GM12872 (cell line): ENCODE results near the gene ARFGEF3.

Experiments used
- TF ChIP-seq, protein P1 (sequence below): IDR thresholded peaks from 3 replicates; pipeline ENCODE4 v1.5.1; 2011; ENCODE audit warnings: low read depth, mild to moderate bottlenecking, low read length, moderate library complexity; ENCODE audit not compliant: insufficient read depth

ARFGEF3 gene

GRCh38 chr6:138347864-138348263 lies 186.1 kb downstream of the ARFGEF3 start:
- TF ChIP-seq, protein P1, sequence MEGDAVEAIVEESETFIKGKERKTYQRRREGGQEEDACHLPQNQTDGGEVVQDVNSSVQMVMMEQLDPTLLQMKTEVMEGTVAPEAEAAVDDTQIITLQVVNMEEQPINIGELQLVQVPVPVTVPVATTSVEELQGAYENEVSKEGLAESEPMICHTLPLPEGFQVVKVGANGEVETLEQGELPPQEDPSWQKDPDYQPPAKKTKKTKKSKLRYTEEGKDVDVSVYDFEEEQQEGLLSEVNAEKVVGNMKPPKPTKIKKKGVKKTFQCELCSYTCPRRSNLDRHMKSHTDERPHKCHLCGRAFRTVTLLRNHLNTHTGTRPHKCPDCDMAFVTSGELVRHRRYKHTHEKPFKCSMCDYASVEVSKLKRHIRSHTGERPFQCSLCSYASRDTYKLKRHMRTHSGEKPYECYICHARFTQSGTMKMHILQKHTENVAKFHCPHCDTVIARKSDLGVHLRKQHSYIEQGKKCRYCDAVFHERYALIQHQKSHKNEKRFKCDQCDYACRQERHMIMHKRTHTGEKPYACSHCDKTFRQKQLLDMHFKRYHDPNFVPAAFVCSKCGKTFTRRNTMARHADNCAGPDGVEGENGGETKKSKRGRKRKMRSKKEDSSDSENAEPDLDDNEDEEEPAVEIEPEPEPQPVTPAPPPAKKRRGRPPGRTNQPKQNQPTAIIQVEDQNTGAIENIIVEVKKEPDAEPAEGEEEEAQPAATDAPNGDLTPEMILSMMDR: no peak

DNA sequence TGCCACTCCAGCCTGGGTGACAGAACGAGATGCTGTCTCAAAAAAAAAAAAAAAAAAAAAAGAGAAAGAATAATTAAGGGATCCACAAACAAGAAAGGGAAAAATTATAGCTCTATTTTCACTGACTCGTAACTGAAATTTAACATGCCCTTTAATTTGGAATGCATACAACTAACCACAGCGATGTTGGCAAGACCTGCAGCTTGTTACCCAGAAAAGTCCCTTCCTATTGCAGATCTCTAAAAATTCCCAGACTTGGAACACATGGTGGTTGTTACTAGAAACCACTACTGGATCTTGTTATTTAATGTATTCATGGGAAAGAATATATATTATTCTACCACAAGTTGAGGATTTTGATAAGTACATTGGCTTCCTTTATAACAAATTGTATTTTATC lies 188.2 kb downstream of the ARFGEF3 start:
- TF ChIP-seq, protein P1: no peak

GRCh38 chr6:138357928-138358327 lies 196.2 kb downstream of the ARFGEF3 start:
- TF ChIP-seq, protein P1: no peak

DNA sequence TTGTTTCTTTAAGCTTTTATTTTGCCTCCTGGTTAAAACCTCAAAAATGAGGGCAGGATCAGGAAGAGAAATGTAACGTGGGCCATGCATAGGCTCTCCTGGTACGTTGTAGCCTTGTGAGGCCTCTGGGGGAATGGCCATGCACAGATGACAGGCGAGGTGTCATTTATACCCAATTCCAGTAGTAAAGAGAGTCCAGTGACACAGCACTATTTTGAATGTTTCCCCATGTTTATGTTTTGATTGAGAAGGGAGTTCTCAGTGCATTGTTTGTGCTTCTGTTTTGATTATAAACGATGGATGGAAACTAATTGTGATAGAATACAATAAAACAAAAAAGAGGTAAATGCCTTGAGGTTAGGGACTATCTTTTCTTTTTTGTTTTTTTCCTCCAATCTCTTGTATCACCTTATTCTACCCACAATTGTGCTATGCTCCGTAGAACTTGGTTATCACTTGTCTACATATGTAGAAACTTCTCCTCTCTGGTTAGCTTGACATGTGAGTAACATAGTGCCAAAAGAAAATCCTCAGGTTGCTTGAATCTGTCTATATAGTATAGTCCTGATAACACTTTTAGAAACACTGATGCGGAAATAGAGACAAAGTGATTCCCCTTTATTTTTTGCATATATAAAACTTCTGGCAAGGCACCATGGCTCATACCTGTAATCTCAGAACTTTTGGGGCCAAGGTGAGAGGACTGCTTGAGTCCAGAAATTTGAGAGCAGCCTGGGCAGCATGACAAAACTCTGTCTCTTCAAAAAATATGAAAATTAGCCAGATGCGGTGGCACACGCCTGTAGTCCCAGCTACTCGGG lies 209.1 kb downstream of the ARFGEF3 start:
- TF ChIP-seq, protein P1: no peak

DNA sequence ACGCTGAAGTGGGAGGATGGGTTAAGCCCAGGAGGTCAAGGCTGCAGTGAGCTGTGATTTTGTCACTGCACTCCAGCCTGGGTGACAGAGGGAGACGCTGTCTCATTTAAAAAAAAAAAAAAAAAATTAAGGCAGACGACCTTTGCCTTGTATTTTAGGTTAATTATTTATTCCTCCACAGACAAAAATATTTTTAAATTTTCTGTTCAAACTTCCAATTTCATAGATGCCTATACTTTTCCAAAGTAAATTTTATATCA lies 209.6 kb downstream of the ARFGEF3 start:
- TF ChIP-seq, protein P1: no peak

GRCh38 chr6:138371720-138372119 lies 210.0 kb downstream of the ARFGEF3 start:
- TF ChIP-seq, protein P1: no peak

DNA sequence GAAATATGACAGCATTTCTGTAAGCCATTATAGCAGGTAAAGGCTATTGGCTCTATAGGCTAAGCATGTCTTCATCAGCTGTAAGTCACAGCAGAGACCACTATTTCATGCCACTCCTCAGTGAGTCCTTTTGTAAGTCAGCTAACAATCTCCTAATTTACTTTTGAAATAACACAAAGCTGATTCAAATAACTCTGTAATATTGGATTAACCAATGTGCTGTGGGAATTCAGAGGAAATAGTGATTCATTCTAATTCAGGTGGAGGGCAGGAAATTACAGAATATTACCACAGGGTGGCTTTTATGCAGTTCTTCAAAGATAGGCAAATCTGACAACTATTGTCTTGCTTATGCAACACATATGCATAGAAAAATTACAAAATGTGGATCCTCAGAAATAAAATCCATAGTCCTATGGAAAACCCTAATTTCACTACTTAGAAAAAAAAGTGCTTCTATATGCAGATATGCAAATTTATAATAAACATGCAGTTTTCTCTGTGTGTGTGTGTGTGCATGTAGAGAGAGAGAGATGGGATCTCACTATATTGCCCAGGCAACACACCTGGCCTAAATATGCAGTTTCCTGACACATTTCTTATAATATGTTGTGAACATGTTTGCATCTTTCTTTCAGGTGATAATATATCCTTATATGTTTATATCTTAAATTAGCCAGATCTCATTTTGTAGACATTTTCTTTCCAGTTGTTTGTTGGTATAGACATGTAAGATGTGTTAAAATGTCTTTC lies 211.1 kb downstream of the ARFGEF3 start:
- TF ChIP-seq, protein P1: no peak
